ENCODE data around the gene MYO1D.

GRCh38 chr17:32742681-32743538, 134.0 kb downstream of the MYO1D start:
- TF ChIP-seq CTCF (IDR thresholded peaks at IDR 0.05; ENCODE audit: low read depth, low read length) = no peak
- no peak for TF ChIP-seq EZH2phosphoT487 (IDR thresholded peaks at IDR 0.05; ENCODE audit: low read depth)

All from OCI-LY3 (cell line).